GM18511 (cell line): ENCODE results near the gene FNDC3B.
A peak's percentile ranks its signal among the peaks of the same experiment; 100 is the strongest.
"Not testable (repeated sequence)": the region's sequence is repeated elsewhere in the genome, so short reads cannot be mapped to it uniquely, and the experiment has no call there.

Experiments
- ATAC-seq: cut with Tn5 transposase; IDR thresholded peaks from one replicate; pipeline ENCODE4 v1.9.1; 2021; ENCODE audit warnings: mild to moderate bottlenecking, moderate library complexity; ENCODE audit not compliant: unreplicated experiment

The FNDC3B gene

GRCh38 chr3:172030181-172030580, 9.2 kb upstream of the FNDC3B start:
- ATAC-seq: no peak

- ATAC-seq: no peak
These were observed 7.4 kb upstream of the FNDC3B start for GRCh38 chr3:172031996-172032395.

- no peak for ATAC-seq
These were observed 6.0 kb upstream of the FNDC3B start for GRCh38 chr3:172033396-172033795.

- no peak for ATAC-seq
These were observed 4.3 kb upstream of the FNDC3B start for GRCh38 chr3:172034786-172035685.

- ATAC-seq: no peak
These were observed 2.7 kb upstream of the FNDC3B start for GRCh38 chr3:172036541-172037215.

GRCh38 chr3:172038798-172039435, 461 bp upstream of the FNDC3B start:
- ATAC-seq: no peak

GRCh38 chr3:172040078-172040980, 951 bp downstream of the FNDC3B start:
- peak; percentile 31 for ATAC-seq

GRCh38 chr3:172040981-172041963, 1.9 kb downstream of the FNDC3B start:
- no peak for ATAC-seq

GRCh38 chr3:172042136-172042662, 2.8 kb downstream of the FNDC3B start:
- ATAC-seq: no peak

- ATAC-seq: not testable (repeated sequence)
These were observed 3.3 kb downstream of the FNDC3B start for GRCh38 chr3:172042663-172043179.

- ATAC-seq: no peak
These were observed 3.9 kb downstream of the FNDC3B start for GRCh38 chr3:172043233-172043632.

GRCh38 chr3:172043766-172044165, 4.4 kb downstream of the FNDC3B start:
- no peak for ATAC-seq

GRCh38 chr3:172044833-172045585, 5.6 kb downstream of the FNDC3B start:
- no peak for ATAC-seq

- no peak for ATAC-seq
These were observed 7.0 kb downstream of the FNDC3B start for GRCh38 chr3:172046268-172046915.

GRCh38 chr3:172047567-172048115, 8.3 kb downstream of the FNDC3B start:
- no peak for ATAC-seq

GRCh38 chr3:172048599-172048998, 9.2 kb downstream of the FNDC3B start:
- ATAC-seq: no peak

- ATAC-seq: no peak
These were observed 12.1 kb downstream of the FNDC3B start for GRCh38 chr3:172051310-172051956.
